Spleen (tissue), 7 donors: ENCODE results near the gene BBS7.

Source experiments
- POLR2AphosphoS5 ChIP-seq, 3 donors: sonication (generic); formaldehyde crosslinking; IDR thresholded peaks; one replicate each; pipeline ENCODE4 v1.5.1; 2017; ENCODE audit warnings: antibody characterized with exemption in 3 of 3
- TF ChIP-seq, protein P1 (sequence below), 11 experiments: fragments of 200-600 bp in 7 of 11; fragments of 450-650 bp in 4 of 11; sonication (generic) in 4 of 11; IDR thresholded peaks in 8 of 11; conservative IDR thresholded peaks in 3 of 11; 1 replicate in 7 of 11; 2 replicates in 4 of 11; pipeline versions ENCODE4 v1.4.0 to v1.8.0; 2016 to 2021; ENCODE audit warnings: antibody characterized with exemption in 11 of 11, inconsistent platforms in 4 of 11, mild to moderate bottlenecking in 1 of 11
- donor health status: DM: no; HTN: no; CAD: no; lungs with moderate emphysema.
- donor health status: DM: no; HTN: no; CAD: no.
- donor health status: DM: no; HTN: no; CAD: no.

DNA sequence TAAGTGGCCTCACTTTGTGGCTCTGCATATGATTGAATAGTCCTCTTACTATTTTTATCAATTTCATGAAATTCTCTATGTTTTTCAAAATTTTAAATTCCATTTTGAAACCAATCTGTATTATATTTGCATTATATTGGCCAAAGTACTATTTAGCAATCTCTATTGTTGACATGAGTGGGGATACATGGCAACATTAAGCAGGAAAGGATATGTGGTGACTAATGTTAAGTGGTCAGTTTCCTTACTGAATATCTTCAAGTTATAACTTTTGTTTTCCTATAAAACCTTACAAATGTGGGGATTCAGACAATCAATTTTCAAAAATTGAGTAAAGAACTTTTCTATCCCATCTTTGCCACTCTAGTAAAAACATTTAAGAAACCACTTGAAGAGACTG, 10.2 kb downstream of the BBS7 start:
- TF ChIP-seq, protein P1, sequence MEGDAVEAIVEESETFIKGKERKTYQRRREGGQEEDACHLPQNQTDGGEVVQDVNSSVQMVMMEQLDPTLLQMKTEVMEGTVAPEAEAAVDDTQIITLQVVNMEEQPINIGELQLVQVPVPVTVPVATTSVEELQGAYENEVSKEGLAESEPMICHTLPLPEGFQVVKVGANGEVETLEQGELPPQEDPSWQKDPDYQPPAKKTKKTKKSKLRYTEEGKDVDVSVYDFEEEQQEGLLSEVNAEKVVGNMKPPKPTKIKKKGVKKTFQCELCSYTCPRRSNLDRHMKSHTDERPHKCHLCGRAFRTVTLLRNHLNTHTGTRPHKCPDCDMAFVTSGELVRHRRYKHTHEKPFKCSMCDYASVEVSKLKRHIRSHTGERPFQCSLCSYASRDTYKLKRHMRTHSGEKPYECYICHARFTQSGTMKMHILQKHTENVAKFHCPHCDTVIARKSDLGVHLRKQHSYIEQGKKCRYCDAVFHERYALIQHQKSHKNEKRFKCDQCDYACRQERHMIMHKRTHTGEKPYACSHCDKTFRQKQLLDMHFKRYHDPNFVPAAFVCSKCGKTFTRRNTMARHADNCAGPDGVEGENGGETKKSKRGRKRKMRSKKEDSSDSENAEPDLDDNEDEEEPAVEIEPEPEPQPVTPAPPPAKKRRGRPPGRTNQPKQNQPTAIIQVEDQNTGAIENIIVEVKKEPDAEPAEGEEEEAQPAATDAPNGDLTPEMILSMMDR (IDR thresholded peaks at IDR 0.05 in 8 of 11, conservative IDR thresholded peaks at IDR 0.05 in 3 of 11): no peak
- TF ChIP-seq POLR2AphosphoS5 (IDR thresholded peaks at IDR 0.05): no peak
